Measurements from ENCODE around the gene PYHIN1. TPM values are rescaled to one million over a fixed set of nuclear protein-coding genes. Genes with fewer than 3 reads are reported as not detected.
A peak's percentile ranks its signal among the peaks of the same experiment; 100 is the strongest.

The PYHIN1 gene
- total RNA-seq: 35.6 TPM

GRCh38 chr1:158931055-158931737 lies at the start of gene PYHIN1:
Gene PYHIN1 (plus strand): TSS chr1:158931552. CDS start chr1:158936911, 5,359 bp downstream.
- no peaks in the 10 kb centered on the region for H3K27me3 ChIP-seq (ENCODE audit: insufficient read depth, low read length)
- H3K4me1 ChIP-seq (ENCODE audit: insufficient read depth, low read length): peaks cover 9% of the 10 kb centered on the region
- H3K4me3 ChIP-seq (ENCODE audit: low read length): peak within 1 kb of the TSS; percentile 41
- no peaks in the 10 kb centered on the region for H3K9me3 ChIP-seq (ENCODE audit: low read depth, low read length)

- Histone ChIP-seq H3K4me3 (ENCODE audit: low read length) (no peak overlapping the region), H3K27me3 (ENCODE audit: insufficient read depth, low read length) (no peaks in the 10 kb centered on the region), H3K9me3 (ENCODE audit: low read depth, low read length) (no peaks in the 10 kb centered on the region), H3K4me1 (ENCODE audit: insufficient read depth, low read length) (no peaks in the 10 kb centered on the region)
Observed at GRCh38 chr1:158893654-158894053, 37.7 kb upstream of the PYHIN1 start.

- H3K4me1 ChIP-seq (ENCODE audit: insufficient read depth, low read length): no peaks in the 10 kb centered on the region
- H3K27me3 ChIP-seq (ENCODE audit: insufficient read depth, low read length): no peaks in the 10 kb centered on the region
- H3K4me3 ChIP-seq (ENCODE audit: low read length): no peak overlapping the region
- no peaks in the 10 kb centered on the region for H3K9me3 ChIP-seq (ENCODE audit: low read depth, low read length)
Observed at GRCh38 chr1:158898722-158899121, 32.6 kb upstream of the PYHIN1 start.

- H3K4me3 ChIP-seq (ENCODE audit: low read length): no peak overlapping the region
- H3K9me3 ChIP-seq (ENCODE audit: low read depth, low read length): no peaks in the 10 kb centered on the region
- H3K27me3 ChIP-seq (ENCODE audit: insufficient read depth, low read length): peaks cover 2% of the 10 kb centered on the region
- no peaks in the 10 kb centered on the region for H3K4me1 ChIP-seq (ENCODE audit: insufficient read depth, low read length)
Observed at GRCh38 chr1:158901623-158902022, 29.7 kb upstream of the PYHIN1 start.

- H3K4me3 ChIP-seq (ENCODE audit: low read length): no peak overlapping the region
- H3K4me1 ChIP-seq (ENCODE audit: insufficient read depth, low read length): no peaks in the 10 kb centered on the region
- no peaks in the 10 kb centered on the region for H3K27me3 ChIP-seq (ENCODE audit: insufficient read depth, low read length)
- H3K9me3 ChIP-seq (ENCODE audit: low read depth, low read length): peaks cover 28% of the 10 kb centered on the region
Observed at GRCh38 chr1:158916085-158916484, 15.3 kb upstream of the PYHIN1 start.

- H3K9me3 ChIP-seq (ENCODE audit: low read depth, low read length): peaks cover 7% of the 10 kb centered on the region
- H3K4me3 ChIP-seq (ENCODE audit: low read length): no peak overlapping the region
- H3K27me3 ChIP-seq (ENCODE audit: insufficient read depth, low read length): no peaks in the 10 kb centered on the region
- no peaks in the 10 kb centered on the region for H3K4me1 ChIP-seq (ENCODE audit: insufficient read depth, low read length)
Observed at GRCh38 chr1:158924677-158925076, 6.7 kb upstream of the PYHIN1 start.

- H3K4me3 ChIP-seq (ENCODE audit: low read length): peak overlapping the region; percentile 41
- no peaks in the 10 kb centered on the region for H3K9me3 ChIP-seq (ENCODE audit: low read depth, low read length)
- H3K27me3 ChIP-seq (ENCODE audit: insufficient read depth, low read length): no peaks in the 10 kb centered on the region
Observed at GRCh38 chr1:158930504-158930903, 848 bp upstream of the PYHIN1 start.

GRCh38 chr1:158932171-158932570 lies 819 bp downstream of the PYHIN1 start:
- Histone ChIP-seq H3K4me1 (ENCODE audit: insufficient read depth, low read length) (peaks cover 9% of the 10 kb centered on the region), H3K9me3 (ENCODE audit: low read depth, low read length) (no peaks in the 10 kb centered on the region), H3K4me3 (ENCODE audit: low read length) (peak overlapping the region; percentile 41), H3K27me3 (ENCODE audit: insufficient read depth, low read length) (no peaks in the 10 kb centered on the region)

More at GRCh38 chr1:158930504-158930903, 848 bp upstream of the PYHIN1 start:
- peaks cover 9% of the 10 kb centered on the region for H3K4me1 ChIP-seq (ENCODE audit: insufficient read depth, low read length)

GRCh38 chr1:158933621-158934020 lies 2.3 kb downstream of the PYHIN1 start:
- Histone ChIP-seq H3K4me1 (ENCODE audit: insufficient read depth, low read length) (peaks cover 9% of the 10 kb centered on the region), H3K27me3 (ENCODE audit: insufficient read depth, low read length) (no peaks in the 10 kb centered on the region), H3K4me3 (ENCODE audit: low read length) (peak overlapping the region; percentile 4), H3K9me3 (ENCODE audit: low read depth, low read length) (no peaks in the 10 kb centered on the region)

- no peaks in the 10 kb centered on the region for H3K4me1 ChIP-seq (ENCODE audit: insufficient read depth, low read length)
- H3K4me3 ChIP-seq (ENCODE audit: low read length): no peak overlapping the region
- no peaks in the 10 kb centered on the region for H3K9me3 ChIP-seq (ENCODE audit: low read depth, low read length)
- no peaks in the 10 kb centered on the region for H3K27me3 ChIP-seq (ENCODE audit: insufficient read depth, low read length)
Observed at GRCh38 chr1:158939180-158939579, 7.8 kb downstream of the PYHIN1 start.

- Histone ChIP-seq H3K4me3 (ENCODE audit: low read length) (no peak overlapping the region), H3K4me1 (ENCODE audit: insufficient read depth, low read length) (no peaks in the 10 kb centered on the region), H3K27me3 (ENCODE audit: insufficient read depth, low read length) (no peaks in the 10 kb centered on the region), H3K9me3 (ENCODE audit: low read depth, low read length) (no peaks in the 10 kb centered on the region)
Observed at GRCh38 chr1:158941317-158941716, 10.0 kb downstream of the PYHIN1 start.

GRCh38 chr1:158942490-158942889 lies 11.1 kb downstream of the PYHIN1 start:
- H3K27me3 ChIP-seq (ENCODE audit: insufficient read depth, low read length): no peaks in the 10 kb centered on the region
- no peaks in the 10 kb centered on the region for H3K4me1 ChIP-seq (ENCODE audit: insufficient read depth, low read length)

GRCh38 chr1:158943059-158943458 lies 11.7 kb downstream of the PYHIN1 start:
- Histone ChIP-seq H3K4me3 (ENCODE audit: low read length) (no peak overlapping the region), H3K27me3 (ENCODE audit: insufficient read depth, low read length) (no peaks in the 10 kb centered on the region), H3K9me3 (ENCODE audit: low read depth, low read length) (no peaks in the 10 kb centered on the region), H3K4me1 (ENCODE audit: insufficient read depth, low read length) (no peaks in the 10 kb centered on the region)

More at GRCh38 chr1:158942490-158942889, 11.1 kb downstream of the PYHIN1 start:
- no peaks in the 10 kb centered on the region for H3K9me3 ChIP-seq (ENCODE audit: low read depth, low read length)
- no peak overlapping the region for H3K4me3 ChIP-seq (ENCODE audit: low read length)

- Histone ChIP-seq H3K4me1 (ENCODE audit: insufficient read depth, low read length) (no peaks in the 10 kb centered on the region), H3K27me3 (ENCODE audit: insufficient read depth, low read length) (no peaks in the 10 kb centered on the region), H3K4me3 (ENCODE audit: low read length) (no peak overlapping the region), H3K9me3 (ENCODE audit: low read depth, low read length) (no peaks in the 10 kb centered on the region)
Observed at GRCh38 chr1:158945061-158945460, 13.7 kb downstream of the PYHIN1 start.

GRCh38 chr1:158946785-158947184 lies 15.4 kb downstream of the PYHIN1 start:
- peaks cover under 1% of the 10 kb centered on the region for H3K4me1 ChIP-seq (ENCODE audit: insufficient read depth, low read length)
- H3K9me3 ChIP-seq (ENCODE audit: low read depth, low read length): no peaks in the 10 kb centered on the region
- no peaks in the 10 kb centered on the region for H3K27me3 ChIP-seq (ENCODE audit: insufficient read depth, low read length)
- H3K4me3 ChIP-seq (ENCODE audit: low read length): no peak overlapping the region

- Histone ChIP-seq H3K9me3 (ENCODE audit: low read depth, low read length) (no peaks in the 10 kb centered on the region), H3K4me1 (ENCODE audit: insufficient read depth, low read length) (peaks cover 6% of the 10 kb centered on the region), H3K4me3 (ENCODE audit: low read length) (no peak overlapping the region), H3K27me3 (ENCODE audit: insufficient read depth, low read length) (no peaks in the 10 kb centered on the region)
Observed at GRCh38 chr1:158951956-158952355, 20.6 kb downstream of the PYHIN1 start.
